Measurements from ENCODE around the gene BLOC1S4.

GRCh38 chr4:6727081-6727942 lies 11.3 kb downstream of the BLOC1S4 start:
- no peak for TF ChIP-seq CTCF (IDR thresholded peaks at IDR 0.05; ENCODE audit: low read depth, low read length, missing input control)
- TF ChIP-seq, protein P1, sequence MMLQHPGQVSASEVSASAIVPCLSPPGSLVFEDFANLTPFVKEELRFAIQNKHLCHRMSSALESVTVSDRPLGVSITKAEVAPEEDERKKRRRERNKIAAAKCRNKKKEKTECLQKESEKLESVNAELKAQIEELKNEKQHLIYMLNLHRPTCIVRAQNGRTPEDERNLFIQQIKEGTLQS (IDR thresholded peaks at IDR 0.05) = no peak
- TF ChIP-seq YY1 (IDR thresholded peaks at IDR 0.05) = no peak
- TF ChIP-seq EGR1 (IDR thresholded peaks at IDR 0.05; ENCODE audit: low read depth in 2 of 2) = no peak
- TF ChIP-seq, protein P2, sequence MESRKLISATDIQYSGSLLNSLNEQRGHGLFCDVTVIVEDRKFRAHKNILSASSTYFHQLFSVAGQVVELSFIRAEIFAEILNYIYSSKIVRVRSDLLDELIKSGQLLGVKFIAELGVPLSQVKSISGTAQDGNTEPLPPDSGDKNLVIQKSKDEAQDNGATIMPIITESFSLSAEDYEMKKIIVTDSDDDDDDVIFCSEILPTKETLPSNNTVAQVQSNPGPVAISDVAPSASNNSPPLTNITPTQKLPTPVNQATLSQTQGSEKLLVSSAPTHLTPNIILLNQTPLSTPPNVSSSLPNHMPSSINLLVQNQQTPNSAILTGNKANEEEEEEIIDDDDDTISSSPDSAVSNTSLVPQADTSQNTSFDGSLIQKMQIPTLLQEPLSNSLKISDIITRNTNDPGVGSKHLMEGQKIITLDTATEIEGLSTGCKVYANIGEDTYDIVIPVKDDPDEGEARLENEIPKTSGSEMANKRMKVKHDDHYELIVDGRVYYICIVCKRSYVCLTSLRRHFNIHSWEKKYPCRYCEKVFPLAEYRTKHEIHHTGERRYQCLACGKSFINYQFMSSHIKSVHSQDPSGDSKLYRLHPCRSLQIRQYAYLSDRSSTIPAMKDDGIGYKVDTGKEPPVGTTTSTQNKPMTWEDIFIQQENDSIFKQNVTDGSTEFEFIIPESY (IDR thresholded peaks at IDR 0.05) = no peak
- no peak for TF ChIP-seq RAD21 (IDR thresholded peaks at IDR 0.05)
- TF ChIP-seq GABPA (IDR thresholded peaks at IDR 0.05 in 1 of 2, conservative IDR thresholded peaks at IDR 0.05 in 1 of 2) = no peak
- no peak for TF ChIP-seq TAF1 (conservative IDR thresholded peaks at IDR 0.05)
- TF ChIP-seq REST (IDR thresholded peaks at IDR 0.05) = no peak
- no peak for TF ChIP-seq SP1 (IDR thresholded peaks at IDR 0.05)
- TF ChIP-seq RXRA (IDR thresholded peaks at IDR 0.05) = no peak
- no peak for TF ChIP-seq MAX (IDR thresholded peaks at IDR 0.05)
- no peak for TF ChIP-seq JUND (IDR thresholded peaks at IDR 0.05)
